HepG2 (cell line): ENCODE measurements around the gene STUB1. TPM values are rescaled to one million over a fixed set of nuclear protein-coding genes. Genes with fewer than 3 reads are reported as not detected.
A peak's percentile ranks its signal among the peaks of the same experiment; 100 is the strongest.

Experiments
- ARNTL ChIP-seq: sonication (generic); formaldehyde crosslinking; IDR thresholded peaks from 2 replicates; pipeline ENCODE4 v1.4.0; 2020; ENCODE audit warnings: mild to moderate bottlenecking, missing genetic modification reagents
- DPF2 ChIP-seq: sonication (generic); formaldehyde crosslinking; IDR thresholded peaks from 2 replicates; pipeline ENCODE4 v1.4.0; 2020; ENCODE audit warnings: mild to moderate bottlenecking, low read depth, missing genetic modification reagents, borderline replicate concordance
- KAT7 ChIP-seq: IDR thresholded peaks from 2 replicates; pipeline ENCODE4 v1.6.1; 2018; ENCODE audit warnings: borderline replicate concordance, missing compliant biosample characterization
- KDM5B ChIP-seq: sonication (generic); formaldehyde crosslinking; IDR thresholded peaks from 2 replicates; pipeline ENCODE4 v1.4.0; 2020; ENCODE audit warnings: missing genetic modification reagents, mild to moderate bottlenecking, borderline replicate concordance
- MAFF ChIP-seq: IDR thresholded peaks from 2 replicates; pipeline ENCODE4 v1.6.1; 2011; ENCODE audit warnings: low read depth, low read length, improper control_type of control experiment
- RFX3 ChIP-seq: IDR thresholded peaks from 2 replicates; pipeline ENCODE4 v1.6.1; 2016; ENCODE audit warnings: missing biosample characterization, missing genetic modification reagents
- ZBTB3 ChIP-seq: sonication (generic); formaldehyde crosslinking; IDR thresholded peaks from 2 replicates; pipeline ENCODE4 v1.4.0; 2020; ENCODE audit warnings: low read depth, mild to moderate bottlenecking, moderate library complexity, missing genetic modification reagents, borderline replicate concordance
- ZBTB42 ChIP-seq: sonication (generic); formaldehyde crosslinking; IDR thresholded peaks from 2 replicates; pipeline ENCODE4 v1.5.0; 2020; ENCODE audit warnings: mild to moderate bottlenecking, missing genetic modification reagents
- ZNF136 ChIP-seq: sonication (generic); formaldehyde crosslinking; IDR thresholded peaks from 2 replicates; pipeline ENCODE4 v1.8.1; 2022; ENCODE audit warnings: low read depth, mild to moderate bottlenecking, moderate library complexity, missing genetic modification reagents
- ZNF446 ChIP-seq: sonication (generic); formaldehyde crosslinking; IDR thresholded peaks from 2 replicates; pipeline ENCODE4 v1.5.0; 2020; ENCODE audit warnings: mild to moderate bottlenecking, missing genetic modification reagents
- ZNF557 ChIP-seq: sonication (generic); formaldehyde crosslinking; IDR thresholded peaks from 2 replicates; pipeline ENCODE4 v1.4.0; 2020; ENCODE audit warnings: missing genetic modification reagents
- ZNF652 ChIP-seq: IDR thresholded peaks from 2 replicates; pipeline ENCODE4 v1.6.1; 2016; ENCODE audit warnings: low read depth, borderline replicate concordance
- polyA plus RNA-seq, 8 experiments: library from polyadenylated mRNA; depleted of rRNA in 3 of 8; stranded (reverse) in 7 of 8; unstranded in 1 of 8; fragments of >200 nt; fragmentation: Illumina TruSeq in 4 of 8; extraction: Trizol in 4 of 8; gene quantifications; 2 replicates each; pipeline versions ENCODE4 v1.2.1 to v1.2.3, GENCODE V29; 2011 to 2016; ENCODE audit warnings: low read depth in 4 of 8, missing spikeins in 1 of 8, mixed read lengths in 1 of 8; ENCODE audit not compliant: insufficient read depth in 1 of 8
- total RNA-seq, 5 experiments: library from RNA; depleted of rRNA; stranded (reverse); fragments of >200 nt; fragmentation: Illumina TruSeq; extraction: Trizol; gene quantifications; 2 replicates each; pipeline ENCODE4 v1.2.3, GENCODE V29; 2016; ENCODE audit warnings: low read depth in 1 of 5
- TF ChIP-seq, protein P1 (sequence below): sonication (generic); formaldehyde crosslinking; IDR thresholded peaks from 2 replicates; pipeline ENCODE4 v1.9.0; 2022; ENCODE audit warnings: low read depth, missing genetic modification reagents
- TF ChIP-seq, protein P2 (sequence below): sonication (generic); formaldehyde crosslinking; IDR thresholded peaks from 2 replicates; pipeline ENCODE4 v1.9.0; 2021; ENCODE audit warnings: missing genetic modification reagents, mild to moderate bottlenecking, borderline replicate concordance
- TF ChIP-seq, protein P3 (sequence below): sonication (generic); formaldehyde crosslinking; IDR thresholded peaks from 2 replicates; pipeline ENCODE4 v1.4.0; 2020; ENCODE audit warnings: missing genetic modification reagents
- TF ChIP-seq, protein P4 (sequence below): sonication (generic); formaldehyde crosslinking; IDR thresholded peaks from 2 replicates; pipeline ENCODE4 v1.4.0; 2020; ENCODE audit warnings: missing genetic modification reagents
- TF ChIP-seq, protein P5 (sequence below): sonication (generic); formaldehyde crosslinking; IDR thresholded peaks from 2 replicates; pipeline ENCODE4 v1.5.0; 2020; ENCODE audit warnings: missing genetic modification reagents, mild to moderate bottlenecking, borderline replicate concordance
- TF ChIP-seq, protein P6 (sequence below): sonication (generic); formaldehyde crosslinking; IDR thresholded peaks from 2 replicates; pipeline ENCODE4 v1.4.0; 2020; ENCODE audit warnings: missing genetic modification reagents, mild to moderate bottlenecking, borderline replicate concordance

The STUB1 gene
- total and polyA plus RNA-seq, 2 of the 13 experiments (the other 11 are each of a cell fraction or from before 2014, with no cell fraction given), result 52.9 to 78.2 TPM

DNA sequence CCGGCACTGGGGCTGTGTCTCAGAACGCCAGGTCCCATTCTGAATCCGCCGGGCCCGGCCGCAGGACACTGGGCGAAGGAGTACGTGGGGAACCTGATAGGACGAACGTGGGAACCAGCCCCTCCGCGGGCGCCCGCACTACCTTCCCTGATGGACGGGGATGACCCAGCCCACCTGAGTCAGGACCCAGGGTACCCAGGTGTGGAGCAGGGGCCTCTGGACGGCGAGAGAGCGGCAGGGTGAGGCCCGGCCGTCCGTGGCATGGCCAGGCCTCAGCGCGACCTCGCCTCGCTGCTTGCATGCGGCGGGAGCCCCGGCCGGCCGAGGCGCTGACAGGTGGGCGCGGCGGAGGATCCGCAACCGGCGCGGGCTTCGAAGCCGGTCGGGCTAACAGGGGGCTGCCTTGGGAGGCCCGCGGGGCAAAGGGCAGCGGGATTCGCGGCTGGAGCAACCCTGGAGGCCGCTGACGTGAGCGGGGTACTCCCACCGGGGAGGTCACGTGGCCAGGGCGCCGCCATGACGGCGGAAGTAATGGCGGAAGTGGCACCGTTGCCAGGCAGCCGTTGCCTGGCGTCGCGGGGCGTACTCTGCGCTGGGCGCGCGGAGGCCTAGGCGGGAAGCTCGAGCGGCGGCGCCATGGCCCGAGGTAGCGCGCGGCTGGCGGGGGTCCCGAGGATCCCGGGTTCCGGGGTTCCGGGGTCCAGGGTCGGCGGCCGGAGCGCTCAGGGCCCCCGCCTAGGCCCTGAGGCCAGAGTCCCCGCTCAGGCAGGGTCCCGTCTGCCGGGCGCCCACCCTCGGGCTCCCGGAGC lies 31.2 kb upstream of the STUB1 start, which contains the start of gene WDR90 (continued):
- TF ChIP-seq ZNF446 (CRISPR knock-in tag) (peak; percentile 70; the same call in 1 of the 2 replicates), MAFF (no peak), KDM5B (CRISPR knock-in tag) (peak; percentile 97), ZBTB3 (0 out of 2 replicates have a peak, but pooled peaks have one; percentile 67), DPF2 (no peak), KAT7 (peak; percentile 81; the same call in 1 of the 2 replicates), ZNF557 (CRISPR knock-in tag) (no peak), RFX3 (CRISPR knock-in tag) (peak; percentile 89), ZNF136 (CRISPR knock-in tag) (no peak; the same call in 1 of the 2 replicates), ARNTL (CRISPR knock-in tag) (peak; percentile 63; the same call in 1 of the 2 replicates), ZNF652 (CRISPR knock-in tag) (no peak), ZBTB42 (CRISPR knock-in tag) (peak; percentile 67; the same call in 1 of the 2 replicates)
- TF ChIP-seq, protein P1, sequence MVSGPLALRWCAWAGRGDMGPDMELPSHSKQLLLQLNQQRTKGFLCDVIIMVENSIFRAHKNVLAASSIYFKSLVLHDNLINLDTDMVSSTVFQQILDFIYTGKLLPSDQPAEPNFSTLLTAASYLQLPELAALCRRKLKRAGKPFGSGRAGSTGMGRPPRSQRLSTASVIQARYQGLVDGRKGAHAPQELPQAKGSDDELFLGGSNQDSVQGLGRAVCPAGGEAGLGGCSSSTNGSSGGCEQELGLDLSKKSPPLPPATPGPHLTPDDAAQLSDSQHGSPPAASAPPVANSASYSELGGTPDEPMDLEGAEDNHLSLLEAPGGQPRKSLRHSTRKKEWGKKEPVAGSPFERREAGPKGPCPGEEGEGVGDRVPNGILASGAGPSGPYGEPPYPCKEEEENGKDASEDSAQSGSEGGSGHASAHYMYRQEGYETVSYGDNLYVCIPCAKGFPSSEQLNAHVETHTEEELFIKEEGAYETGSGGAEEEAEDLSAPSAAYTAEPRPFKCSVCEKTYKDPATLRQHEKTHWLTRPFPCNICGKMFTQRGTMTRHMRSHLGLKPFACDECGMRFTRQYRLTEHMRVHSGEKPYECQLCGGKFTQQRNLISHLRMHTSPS (CRISPR knock-in tag), result peak; percentile 46; the same call in 1 of the 2 replicates
- TF ChIP-seq, protein P2, sequence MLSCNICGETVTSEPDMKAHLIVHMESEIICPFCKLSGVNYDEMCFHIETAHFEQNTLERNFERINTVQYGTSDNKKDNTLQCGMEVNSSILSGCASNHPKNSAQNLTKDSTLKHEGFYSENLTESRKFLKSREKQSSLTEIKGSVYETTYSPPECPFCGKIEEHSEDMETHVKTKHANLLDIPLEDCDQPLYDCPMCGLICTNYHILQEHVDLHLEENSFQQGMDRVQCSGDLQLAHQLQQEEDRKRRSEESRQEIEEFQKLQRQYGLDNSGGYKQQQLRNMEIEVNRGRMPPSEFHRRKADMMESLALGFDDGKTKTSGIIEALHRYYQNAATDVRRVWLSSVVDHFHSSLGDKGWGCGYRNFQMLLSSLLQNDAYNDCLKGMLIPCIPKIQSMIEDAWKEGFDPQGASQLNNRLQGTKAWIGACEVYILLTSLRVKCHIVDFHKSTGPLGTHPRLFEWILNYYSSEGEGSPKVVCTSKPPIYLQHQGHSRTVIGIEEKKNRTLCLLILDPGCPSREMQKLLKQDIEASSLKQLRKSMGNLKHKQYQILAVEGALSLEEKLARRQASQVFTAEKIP (CRISPR knock-in tag), result no peak
- TF ChIP-seq, protein P3, sequence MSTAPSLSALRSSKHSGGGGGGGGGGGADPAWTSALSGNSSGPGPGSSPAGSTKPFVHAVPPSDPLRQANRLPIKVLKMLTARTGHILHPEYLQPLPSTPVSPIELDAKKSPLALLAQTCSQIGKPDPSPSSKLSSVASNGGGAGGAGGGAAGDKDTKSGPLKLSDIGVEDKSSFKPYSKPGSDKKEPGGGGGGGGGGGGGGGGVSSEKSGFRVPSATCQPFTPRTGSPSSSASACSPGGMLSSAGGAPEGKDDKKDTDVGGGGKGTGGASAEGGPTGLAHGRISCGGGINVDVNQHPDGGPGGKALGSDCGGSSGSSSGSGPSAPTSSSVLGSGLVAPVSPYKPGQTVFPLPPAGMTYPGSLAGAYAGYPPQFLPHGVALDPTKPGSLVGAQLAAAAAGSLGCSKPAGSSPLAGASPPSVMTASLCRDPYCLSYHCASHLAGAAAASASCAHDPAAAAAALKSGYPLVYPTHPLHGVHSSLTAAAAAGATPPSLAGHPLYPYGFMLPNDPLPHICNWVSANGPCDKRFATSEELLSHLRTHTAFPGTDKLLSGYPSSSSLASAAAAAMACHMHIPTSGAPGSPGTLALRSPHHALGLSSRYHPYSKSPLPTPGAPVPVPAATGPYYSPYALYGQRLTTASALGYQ, result no peak; the same call in 1 of the 2 replicates
- TF ChIP-seq, protein P4, sequence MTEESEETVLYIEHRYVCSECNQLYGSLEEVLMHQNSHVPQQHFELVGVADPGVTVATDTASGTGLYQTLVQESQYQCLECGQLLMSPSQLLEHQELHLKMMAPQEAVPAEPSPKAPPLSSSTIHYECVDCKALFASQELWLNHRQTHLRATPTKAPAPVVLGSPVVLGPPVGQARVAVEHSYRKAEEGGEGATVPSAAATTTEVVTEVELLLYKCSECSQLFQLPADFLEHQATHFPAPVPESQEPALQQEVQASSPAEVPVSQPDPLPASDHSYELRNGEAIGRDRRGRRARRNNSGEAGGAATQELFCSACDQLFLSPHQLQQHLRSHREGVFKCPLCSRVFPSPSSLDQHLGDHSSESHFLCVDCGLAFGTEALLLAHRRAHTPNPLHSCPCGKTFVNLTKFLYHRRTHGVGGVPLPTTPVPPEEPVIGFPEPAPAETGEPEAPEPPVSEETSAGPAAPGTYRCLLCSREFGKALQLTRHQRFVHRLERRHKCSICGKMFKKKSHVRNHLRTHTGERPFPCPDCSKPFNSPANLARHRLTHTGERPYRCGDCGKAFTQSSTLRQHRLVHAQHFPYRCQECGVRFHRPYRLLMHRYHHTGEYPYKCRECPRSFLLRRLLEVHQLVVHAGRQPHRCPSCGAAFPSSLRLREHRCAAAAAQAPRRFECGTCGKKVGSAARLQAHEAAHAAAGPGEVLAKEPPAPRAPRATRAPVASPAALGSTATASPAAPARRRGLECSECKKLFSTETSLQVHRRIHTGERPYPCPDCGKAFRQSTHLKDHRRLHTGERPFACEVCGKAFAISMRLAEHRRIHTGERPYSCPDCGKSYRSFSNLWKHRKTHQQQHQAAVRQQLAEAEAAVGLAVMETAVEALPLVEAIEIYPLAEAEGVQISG, result peak; percentile 97
- TF ChIP-seq, protein P5, sequence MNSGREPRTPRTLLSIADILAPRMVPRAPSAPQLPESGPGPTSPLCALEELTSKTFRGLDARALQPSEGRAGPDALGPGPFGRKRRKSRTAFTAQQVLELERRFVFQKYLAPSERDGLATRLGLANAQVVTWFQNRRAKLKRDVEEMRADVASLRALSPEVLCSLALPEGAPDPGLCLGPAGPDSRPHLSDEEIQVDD (CRISPR knock-in tag), result peak; percentile 76; the same call in 1 of the 2 replicates
- TF ChIP-seq, protein P6, sequence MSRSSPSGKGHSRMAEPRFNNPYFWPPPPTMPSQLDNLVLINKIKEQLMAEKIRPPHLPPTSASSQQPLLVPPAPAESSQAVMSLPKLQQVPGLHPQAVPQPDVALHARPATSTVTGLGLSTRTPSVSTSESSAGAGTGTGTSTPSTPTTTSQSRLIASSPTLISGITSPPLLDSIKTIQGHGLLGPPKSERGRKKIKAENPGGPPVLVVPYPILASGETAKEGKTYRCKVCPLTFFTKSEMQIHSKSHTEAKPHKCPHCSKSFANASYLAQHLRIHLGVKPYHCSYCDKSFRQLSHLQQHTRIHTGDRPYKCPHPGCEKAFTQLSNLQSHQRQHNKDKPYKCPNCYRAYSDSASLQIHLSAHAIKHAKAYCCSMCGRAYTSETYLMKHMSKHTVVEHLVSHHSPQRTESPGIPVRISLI (CRISPR knock-in tag), result peak; percentile 51; the same call in 1 of the 2 replicates
